Endothelial cell (in vitro differentiated cells): ENCODE measurements around the gene PODXL2. TPM values are rescaled to one million over a fixed set of nuclear protein-coding genes. Genes with fewer than 3 reads are reported as not detected.

Experiments used
- DNase-seq: peaks from one replicate; pipeline ENCODE4 v3.0.0; 2021; ENCODE audit warnings: low spot score
- H3K27ac Mint-ChIP-seq: one replicate; pipeline ENCODE4 v1.8.0; 2021; ENCODE audit warnings: mixed read lengths, inconsistent platforms; ENCODE audit not compliant: unreplicated experiment
- H3K27me3 Mint-ChIP-seq: one replicate; pipeline ENCODE4 v1.8.0; 2021; ENCODE audit warnings: mild to moderate bottlenecking, moderate library complexity, mixed read lengths, inconsistent platforms; ENCODE audit not compliant: unreplicated experiment
- H3K36me3 Mint-ChIP-seq: one replicate; pipeline ENCODE4 v1.8.0; 2021; ENCODE audit warnings: mild to moderate bottlenecking, low read depth, mixed read lengths, inconsistent platforms; ENCODE audit not compliant: unreplicated experiment
- H3K4me1 Mint-ChIP-seq: one replicate; pipeline ENCODE4 v1.8.0; 2021; ENCODE audit warnings: mild to moderate bottlenecking, mixed read lengths, inconsistent platforms; ENCODE audit not compliant: unreplicated experiment
- H3K4me3 Mint-ChIP-seq: one replicate; pipeline ENCODE4 v1.8.0; 2021; ENCODE audit warnings: mild to moderate bottlenecking, mixed read lengths, inconsistent platforms; ENCODE audit not compliant: unreplicated experiment
- H3K9me3 Mint-ChIP-seq: one replicate; pipeline ENCODE4 v1.8.0; 2021; ENCODE audit warnings: mixed read lengths, inconsistent platforms; ENCODE audit not compliant: unreplicated experiment
- CTCF ChIP-seq: fragments of 200-600 bp; sonication (generic); IDR thresholded peaks from one replicate; pipeline ENCODE4 v1.5.0; 2021; ENCODE audit warnings: antibody characterized with exemption; ENCODE audit not compliant: unreplicated experiment
- total RNA-seq: library from RNA; stranded (reverse); fragmentation: NEBNext Ultra II Directional; extraction: Animal tissue kit (Norgen Biotek cat#: 25700); gene quantifications from one replicate; pipeline ENCODE4 v1.2.1, GENCODE V29; 2021; ENCODE audit not compliant: unreplicated experiment

The PODXL2 gene
- total RNA-seq, 1 donor from 2014 or later = 16.4 TPM

DNA sequence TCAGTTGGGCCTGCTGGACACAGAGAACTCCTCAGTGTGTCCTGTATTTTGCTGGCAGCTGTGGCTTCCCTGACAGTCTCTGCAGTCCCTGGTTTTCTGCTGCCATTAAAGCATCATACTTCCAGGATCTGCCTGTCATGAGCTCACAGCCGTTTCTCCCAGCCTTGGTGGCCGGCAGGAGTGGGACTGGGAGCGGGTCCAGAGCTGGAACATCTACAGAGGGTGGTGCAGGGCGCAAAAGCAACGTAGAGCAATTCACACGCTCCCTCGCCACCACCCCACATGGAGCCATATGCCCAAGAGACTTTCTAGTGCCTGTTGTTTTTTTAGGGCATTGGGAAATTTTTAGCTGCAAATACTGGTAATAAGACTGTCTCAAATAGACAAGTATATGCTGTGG lies 77.3 kb downstream of the PODXL2 start:
- H3K27ac Mint-ChIP-seq = no peak overlapping the region
- no peak for DNase-seq
- H3K36me3 Mint-ChIP-seq = no peaks in the 10 kb centered on the region
- peaks cover 13% of the 10 kb centered on the region for H3K27me3 Mint-ChIP-seq
- H3K4me3 Mint-ChIP-seq = no peak overlapping the region
- H3K4me1 Mint-ChIP-seq = peaks cover 9% of the 10 kb centered on the region
- H3K9me3 Mint-ChIP-seq = no peaks in the 10 kb centered on the region
- no peak for TF ChIP-seq CTCF

DNA sequence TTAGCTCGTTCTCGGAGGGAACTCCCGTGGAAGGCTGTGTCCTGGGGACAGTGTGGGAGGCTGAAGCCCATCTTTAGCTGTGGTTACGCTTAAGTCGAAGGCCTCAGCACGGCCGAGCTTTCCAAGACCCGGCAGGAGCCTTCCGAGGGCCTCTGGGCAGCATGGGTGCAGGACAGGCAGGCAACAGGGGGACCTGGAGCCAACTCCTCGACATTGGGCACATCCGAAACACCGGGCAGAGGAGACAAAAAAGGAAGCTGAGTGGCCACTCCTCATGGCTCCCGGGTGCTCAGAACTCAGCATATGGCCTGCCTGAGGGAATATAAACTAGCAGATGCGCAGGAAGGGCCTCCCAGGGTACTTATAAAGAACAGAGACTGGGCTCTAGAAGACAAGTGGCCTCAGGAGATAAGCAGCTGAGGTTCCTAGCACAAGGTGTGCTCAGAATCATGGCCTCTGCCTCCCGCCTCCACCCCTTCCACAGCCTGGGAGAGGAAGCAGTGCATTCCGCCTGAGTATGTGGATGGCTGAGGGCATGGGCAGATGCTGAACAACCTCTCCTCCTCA lies 77.9 kb downstream of the PODXL2 start:
- Mint-ChIP-seq H3K27me3 (peaks cover 10% of the 10 kb centered on the region), H3K4me1 (peaks cover 5% of the 10 kb centered on the region), H3K9me3 (no peaks in the 10 kb centered on the region), H3K4me3 (no peak overlapping the region), H3K27ac (no peak overlapping the region), H3K36me3 (no peaks in the 10 kb centered on the region)
- no peak for TF ChIP-seq CTCF
- no peak for DNase-seq

DNA sequence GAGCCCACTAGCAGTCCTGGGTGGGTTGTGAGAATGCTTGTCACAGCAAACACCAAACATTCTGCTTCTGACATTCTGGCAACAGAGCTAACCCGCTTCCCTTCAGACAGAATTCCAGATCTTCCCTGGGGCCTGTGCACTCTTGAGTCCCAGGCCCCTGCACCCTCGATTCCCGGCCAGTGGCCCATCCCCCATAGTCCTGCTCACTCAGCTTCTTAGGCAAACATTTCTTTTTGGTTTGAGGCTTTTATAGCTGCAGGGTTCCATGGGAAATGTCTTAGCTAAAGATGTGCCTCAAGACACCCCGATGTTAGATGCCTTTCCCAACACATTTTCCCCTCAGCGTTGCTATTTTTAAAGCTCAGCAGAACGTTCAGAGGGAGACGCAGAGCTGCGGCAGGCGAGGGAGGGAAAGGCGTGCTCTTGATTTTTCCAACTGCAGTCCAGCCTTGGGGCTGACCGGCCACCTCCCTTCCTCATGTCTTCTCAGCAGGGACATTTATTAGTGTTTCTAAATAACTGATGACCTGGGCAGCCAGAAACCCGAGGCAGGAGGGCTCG lies 78.9 kb downstream of the PODXL2 start:
- DNase-seq = no peak
- no peaks in the 10 kb centered on the region for H3K9me3 Mint-ChIP-seq
- H3K4me1 Mint-ChIP-seq = peaks cover 10% of the 10 kb centered on the region
- H3K36me3 Mint-ChIP-seq = no peaks in the 10 kb centered on the region
- H3K27ac Mint-ChIP-seq = no peak overlapping the region
- H3K4me3 Mint-ChIP-seq = no peak overlapping the region
- TF ChIP-seq CTCF = no peak
- peaks cover 10% of the 10 kb centered on the region for H3K27me3 Mint-ChIP-seq

- Mint-ChIP-seq H3K27me3 (peaks cover 10% of the 10 kb centered on the region), H3K36me3 (no peaks in the 10 kb centered on the region), H3K27ac (no peak overlapping the region), H3K9me3 (no peaks in the 10 kb centered on the region), H3K4me1 (peaks cover 19% of the 10 kb centered on the region), H3K4me3 (no peak overlapping the region)
- DNase-seq = no peak
- no peak for TF ChIP-seq CTCF
These were observed 79.9 kb downstream of the PODXL2 start for GRCh38 chr3:127708837-127709236.

GRCh38 chr3:127709320-127710060 lies 80.5 kb downstream of the PODXL2 start:
- Mint-ChIP-seq H3K9me3 (no peaks in the 10 kb centered on the region), H3K27me3 (peaks cover 10% of the 10 kb centered on the region), H3K36me3 (no peaks in the 10 kb centered on the region), H3K4me1 (peaks cover 25% of the 10 kb centered on the region), H3K27ac (no peak overlapping the region), H3K4me3 (no peak overlapping the region)
- DNase-seq = no peak
- no peak for TF ChIP-seq CTCF
